ENCODE measurements around the gene SYT5. TPM values are rescaled to one million over a fixed set of nuclear protein-coding genes. Genes with fewer than 3 reads are reported as not detected.
"Not testable (repeated sequence)": the region's sequence is repeated elsewhere in the genome, so short reads cannot be mapped to it uniquely, and the experiment has no call there.

The SYT5 gene
- total and polyA plus RNA-seq, 12 donors, result under 0.01 to 1.1 TPM; not detected in 10

DNA sequence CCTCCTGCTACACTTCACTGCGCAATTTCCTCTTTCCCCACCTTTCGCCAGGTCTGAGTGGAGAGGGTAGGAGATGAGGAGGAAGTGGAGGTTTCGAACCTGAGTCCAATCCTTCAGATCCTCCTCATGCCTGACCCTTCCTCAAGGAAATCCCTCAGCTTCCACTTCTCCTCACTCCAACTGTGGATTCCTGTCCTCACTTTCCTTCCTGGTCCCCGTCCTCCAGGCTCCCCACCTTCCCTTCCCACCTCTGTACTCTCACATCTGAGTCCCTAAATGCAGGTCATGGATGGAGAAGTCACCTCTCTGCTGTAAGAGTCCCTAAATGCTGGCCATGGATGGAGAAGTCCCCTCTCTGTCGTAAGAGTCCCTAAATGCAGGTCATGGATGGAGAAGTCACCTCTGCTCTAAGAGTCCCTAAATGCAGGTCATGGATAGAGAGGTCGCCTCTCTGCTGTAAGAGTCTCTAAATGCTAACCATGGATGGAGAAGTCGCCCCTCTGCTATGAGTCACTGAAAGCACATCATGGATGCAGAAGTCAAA is 45.4 kb upstream of the SYT5 start:
- Histone ChIP-seq H3K9me3 (peaks cover 0 to 4% (median 0%) of the 10 kb centered on the region in 11 donors), H3K4me1 (peaks cover 0 to 23% (median 13%) of the 10 kb centered on the region in 9 donors), H3K27ac (no peak overlapping the region), H3K4me3 (no peak overlapping the region), H3K36me3 (peaks cover 0 to 50% (median 10%) of the 10 kb centered on the region in 9 donors), H3K27me3 (no peaks in the 10 kb centered on the region)
- TF ChIP-seq, protein P1, sequence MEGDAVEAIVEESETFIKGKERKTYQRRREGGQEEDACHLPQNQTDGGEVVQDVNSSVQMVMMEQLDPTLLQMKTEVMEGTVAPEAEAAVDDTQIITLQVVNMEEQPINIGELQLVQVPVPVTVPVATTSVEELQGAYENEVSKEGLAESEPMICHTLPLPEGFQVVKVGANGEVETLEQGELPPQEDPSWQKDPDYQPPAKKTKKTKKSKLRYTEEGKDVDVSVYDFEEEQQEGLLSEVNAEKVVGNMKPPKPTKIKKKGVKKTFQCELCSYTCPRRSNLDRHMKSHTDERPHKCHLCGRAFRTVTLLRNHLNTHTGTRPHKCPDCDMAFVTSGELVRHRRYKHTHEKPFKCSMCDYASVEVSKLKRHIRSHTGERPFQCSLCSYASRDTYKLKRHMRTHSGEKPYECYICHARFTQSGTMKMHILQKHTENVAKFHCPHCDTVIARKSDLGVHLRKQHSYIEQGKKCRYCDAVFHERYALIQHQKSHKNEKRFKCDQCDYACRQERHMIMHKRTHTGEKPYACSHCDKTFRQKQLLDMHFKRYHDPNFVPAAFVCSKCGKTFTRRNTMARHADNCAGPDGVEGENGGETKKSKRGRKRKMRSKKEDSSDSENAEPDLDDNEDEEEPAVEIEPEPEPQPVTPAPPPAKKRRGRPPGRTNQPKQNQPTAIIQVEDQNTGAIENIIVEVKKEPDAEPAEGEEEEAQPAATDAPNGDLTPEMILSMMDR (IDR thresholded peaks at IDR 0.05), result no peak
- no peak for ATAC-seq
- intact Hi-C loops (cut with DNase I), result no loop called here
- WGBS, 2 donors, result 87 to 90% methylated on average over 7 of the region's 7 CpGs
- no peak for DNase-seq

DNA sequence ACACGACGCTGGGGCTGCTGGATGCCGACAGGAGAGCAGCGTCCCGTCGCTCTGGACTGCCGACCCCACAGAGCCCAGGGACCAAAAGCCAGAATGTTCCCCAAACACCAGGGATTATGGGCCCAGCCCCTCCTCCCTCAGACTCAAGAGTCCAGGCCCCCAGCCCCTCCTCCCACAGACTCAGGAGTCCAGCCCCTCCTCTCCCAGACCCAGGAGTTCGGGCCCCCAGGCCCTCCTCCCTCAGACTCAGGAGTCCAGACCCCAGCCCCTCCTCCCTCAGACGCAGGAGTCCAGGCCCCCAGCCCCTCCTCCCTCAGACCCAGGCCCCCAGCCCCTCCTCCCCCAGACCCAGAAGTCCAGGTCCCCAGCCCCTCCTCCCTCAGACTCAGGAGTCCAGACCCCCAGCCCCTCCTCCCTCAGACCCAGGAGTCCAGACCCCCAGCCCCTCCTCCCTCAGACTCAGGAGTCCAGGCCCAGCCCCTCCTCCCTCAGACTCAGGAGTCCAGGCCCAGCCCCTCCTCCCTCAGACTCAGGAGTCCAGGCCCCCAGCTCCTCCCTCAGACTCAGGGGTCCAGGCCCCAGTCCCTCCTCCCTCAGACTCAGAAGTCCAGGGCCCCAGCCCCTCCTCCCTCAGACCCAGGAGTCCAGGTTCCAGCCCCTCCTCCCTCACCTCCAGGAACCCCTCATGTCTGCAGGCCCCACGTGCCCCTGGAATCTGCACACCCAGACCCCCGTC is 44.8 kb upstream of the SYT5 start:
- Histone ChIP-seq H3K36me3 (peaks cover 0 to 44% (median 7%) of the 10 kb centered on the region in 9 donors), H3K4me1 (peaks cover 0 to 23% (median 13%) of the 10 kb centered on the region in 9 donors)
- H3K9me3 ChIP-seq; H3K27me3 ChIP-seq; DNase-seq; H3K27ac ChIP-seq; H3K4me3 ChIP-seq; intact Hi-C loops (cut with DNase I); ATAC-seq: not testable (repeated sequence)
- 69 to 74% methylated on average over 11 of the region's 11 CpGs for WGBS, 2 donors

DNA sequence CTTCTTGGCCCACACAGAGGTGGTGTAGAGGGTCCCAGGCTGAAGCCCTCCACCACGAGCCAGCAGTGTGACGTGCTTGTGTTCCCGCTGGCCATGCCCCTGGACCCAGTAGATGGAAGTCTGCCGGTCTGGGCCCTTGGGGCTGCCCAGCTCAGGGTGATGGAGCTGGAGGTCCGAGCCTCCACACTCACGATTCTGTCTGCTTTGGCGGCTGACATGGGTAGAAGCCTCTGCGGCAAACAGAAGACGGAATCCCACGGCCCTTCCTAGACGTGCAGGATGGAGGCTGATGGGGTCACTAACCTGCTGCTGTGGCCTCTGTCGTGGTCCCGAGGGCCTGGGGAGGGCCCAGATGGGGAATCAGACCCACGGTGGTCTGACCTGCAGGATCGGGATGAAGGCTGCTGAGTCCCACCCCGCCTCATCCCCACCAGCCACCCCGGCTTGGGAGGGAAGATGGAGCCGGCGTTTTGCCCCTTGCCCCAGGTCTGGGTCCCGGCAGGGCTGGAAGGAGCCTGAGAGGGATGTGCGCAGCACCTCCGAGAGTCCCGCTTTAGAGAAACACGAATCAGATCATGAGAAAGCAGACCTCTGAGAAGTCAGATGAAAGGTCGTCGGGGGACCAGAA is 44.1 kb upstream of the SYT5 start:
- H3K4me3 ChIP-seq, result no peak overlapping the region
- ATAC-seq (no peak), DNase-seq (no peak)
- WGBS, 2 donors, result 82 to 84% methylated on average over 26 of the region's 26 CpGs
- H3K27me3 ChIP-seq, result no peaks in the 10 kb centered on the region
- TF ChIP-seq, protein P1 (IDR thresholded peaks at IDR 0.05), result no peak
- H3K36me3 ChIP-seq, result peaks cover 0 to 37% (median 7%) of the 10 kb centered on the region in 9 donors
- peaks cover 0 to 8% (median 0%) of the 10 kb centered on the region in 11 donors for H3K9me3 ChIP-seq
- peaks cover 0 to 22% (median 13%) of the 10 kb centered on the region in 9 donors for H3K4me1 ChIP-seq
- intact Hi-C loops (cut with DNase I), result no loop called here
- H3K27ac ChIP-seq, result no peak overlapping the region

DNA sequence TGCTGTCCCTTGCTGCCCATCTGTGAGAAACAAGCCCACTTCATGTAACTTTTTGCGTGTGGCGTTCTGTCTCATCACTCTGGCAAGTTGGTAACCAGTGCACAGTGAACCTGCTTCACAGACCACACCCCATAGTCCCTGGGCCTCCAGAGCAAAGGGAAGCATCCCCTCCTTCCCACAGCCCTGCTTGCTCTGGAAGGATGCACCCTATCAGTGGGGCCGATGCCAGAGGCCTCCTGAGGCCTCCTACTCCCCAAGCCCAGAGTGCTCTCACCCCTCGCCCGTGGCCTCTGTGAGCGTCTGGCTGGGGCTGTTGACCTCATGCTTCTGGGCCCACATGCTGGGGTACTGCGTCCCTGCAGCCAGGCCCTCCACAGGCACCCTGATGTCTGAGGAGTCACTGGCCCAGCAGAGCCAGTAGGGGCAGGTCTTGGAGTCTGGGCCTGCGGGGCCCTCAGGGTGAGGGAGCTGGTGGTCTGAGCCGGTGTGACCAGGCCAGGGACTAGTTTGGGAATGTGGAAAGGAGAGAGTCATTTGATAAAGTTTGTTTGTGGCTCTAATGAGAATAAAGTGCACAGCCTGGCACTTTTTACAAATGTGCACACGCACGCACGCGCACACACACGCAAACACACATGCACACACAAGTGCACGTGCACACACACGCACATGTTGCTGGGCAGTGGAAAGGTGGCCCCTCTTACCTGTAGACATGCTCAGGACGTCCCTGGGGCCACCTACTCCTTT is 43.4 kb upstream of the SYT5 start:
- DNase-seq, result no peak
- Histone ChIP-seq H3K36me3 (peaks cover 0 to 31% (median 7%) of the 10 kb centered on the region in 9 donors), H3K4me3 (no peak overlapping the region), H3K9me3 (peaks cover 0 to 8% (median 0%) of the 10 kb centered on the region in 11 donors), H3K27me3 (no peaks in the 10 kb centered on the region), H3K27ac (no peak overlapping the region), H3K4me1 (peaks cover 0 to 16% (median 6%) of the 10 kb centered on the region in 9 donors)
- intact Hi-C loops (cut with DNase I), result no loop called here
- ATAC-seq, result no peak
- TF ChIP-seq, protein P1 (IDR thresholded peaks at IDR 0.05), result no peak
- 80 to 86% methylated on average over 17 of the region's 17 CpGs for WGBS, 2 donors
